H54 (cell line): ENCODE data around the gene APLP1.

Source experiments
- DNase-seq: peaks from one replicate; pipeline ENCODE4 v3.0.0; 2011; ENCODE audit warnings: low spot score, mixed read lengths; ENCODE audit not compliant: insufficient read length
- FAIRE-seq: peaks from 3 replicates; lab custom pipeline; 2011; peaks lifted over from hg19 to GRCh38; lab: Jason Lieb, UNC
- POLR2A ChIP-seq: IDR thresholded peaks from 2 replicates; pipeline ENCODE4 v1.6.1; 2011; ENCODE audit warnings: low read depth, mild to moderate bottlenecking, low read length

Gene APLP1

GRCh38 chr19:35911173-35911572, 42.8 kb downstream of the APLP1 start:
- FAIRE-seq (no peak), DNase-seq (no peak)
- TF ChIP-seq POLR2A, result no peak

- no peak for FAIRE-seq
- no peak for DNase-seq
- TF ChIP-seq POLR2A, result no peak
Observed at GRCh38 chr19:35911790-35912189, 43.4 kb downstream of the APLP1 start.

- no peak for TF ChIP-seq POLR2A
- FAIRE-seq (no peak), DNase-seq (no peak)
Observed at GRCh38 chr19:35913589-35913988, 45.2 kb downstream of the APLP1 start.

GRCh38 chr19:35915443-35915842, 47.1 kb downstream of the APLP1 start:
- DNase-seq (no peak), FAIRE-seq (no peak)

GRCh38 chr19:35919306-35919705, 50.9 kb downstream of the APLP1 start:
- DNase-seq, result no peak
- no peak for FAIRE-seq

More at GRCh38 chr19:35915443-35915842, 47.1 kb downstream of the APLP1 start:
- TF ChIP-seq POLR2A, result no peak

GRCh38 chr19:35921012-35921411, 52.6 kb downstream of the APLP1 start:
- FAIRE-seq (no peak), DNase-seq (no peak)
- no peak for TF ChIP-seq POLR2A

More at GRCh38 chr19:35919306-35919705, 50.9 kb downstream of the APLP1 start:
- TF ChIP-seq POLR2A, result no peak

GRCh38 chr19:35925501-35925900, 57.1 kb downstream of the APLP1 start:
- no peak for TF ChIP-seq POLR2A
- FAIRE-seq (no peak), DNase-seq (no peak)

- DNase-seq, result no peak
- no peak for FAIRE-seq
- TF ChIP-seq POLR2A, result no peak
Observed at GRCh38 chr19:35928507-35928906, 60.1 kb downstream of the APLP1 start.
